GM23248 (cell line): Measurements from ENCODE around the gene KIDINS220.

ENCODE experiments used
- EZH2 ChIP-seq: fragments of 200-600 bp; sonication (generic); IDR thresholded peaks from 2 replicates; pipeline ENCODE4 v1.6.1; 2018; ENCODE audit warnings: antibody characterized with exemption, mild to moderate bottlenecking; ENCODE audit not compliant: insufficient read depth, poor library complexity, severe bottlenecking
- EZH2phosphoT487 ChIP-seq: fragments of 200-600 bp; sonication (generic); IDR thresholded peaks from 2 replicates; pipeline ENCODE4 v1.6.1; 2018; ENCODE audit warnings: antibody characterized with exemption, moderate library complexity, mild to moderate bottlenecking, low read depth; ENCODE audit not compliant: insufficient read depth

DNA sequence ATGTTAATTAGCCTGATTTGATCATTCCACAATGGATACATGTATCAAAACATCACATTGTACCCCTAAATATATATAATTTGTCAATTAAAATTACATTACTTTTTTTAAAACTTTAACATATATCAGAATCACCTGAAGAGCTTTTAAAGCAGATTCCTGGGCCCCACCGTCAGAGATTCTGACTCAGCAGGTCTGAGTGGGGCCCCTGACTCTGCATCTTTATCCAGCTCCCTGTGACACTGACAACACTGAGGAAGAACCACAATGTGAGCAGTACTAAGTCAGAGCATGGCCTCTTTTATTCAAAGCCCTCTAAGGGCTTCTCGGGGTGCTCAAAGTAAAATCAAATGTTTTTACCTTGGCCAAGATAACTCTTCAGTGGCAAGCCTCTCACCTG is 9.7 kb downstream of the KIDINS220 start:
- TF ChIP-seq EZH2phosphoT487 (no peak), EZH2 (no peak)
